IMR-90 (cell line): ENCODE results near the gene CAPN3. TPM values are rescaled to one million over a fixed set of nuclear protein-coding genes. Genes with fewer than 3 reads are reported as not detected.

ENCODE experiments used
- ATAC-seq: fragments of 200-7000 bp; cut with Tn5 transposase; 2 replicates; pipeline ENCODE4 v1.9.1; 2020; ENCODE audit warnings: low read depth, mild to moderate bottlenecking, moderate library complexity
- BruUV-seq: library from RNA; stranded (reverse); fragments of 400-500 nt; replicated peaks from 2 replicates; lab custom pipeline; 2021; lab: Mats Ljungman, UMichigan
- CTCF ChIA-PET: fragments of 300-600 bp; formaldehyde crosslinking; extraction: SDS; loops from one replicate; lab custom pipeline; 2021; ENCODE audit warnings: antibody characterized with exemption; lab: Yijun Ruan, JAX
- POLR2A ChIA-PET: fragments of 300-600 bp; sonication (Branson Sonifier 250); formaldehyde crosslinking; loops from one replicate; lab custom pipeline; 2022; ENCODE audit warnings: antibody characterized with exemption; ENCODE audit not compliant: unreplicated experiment; lab: Charles Lee
- DNase-seq: peaks from one replicate; pipeline ENCODE4 v3.0.0; 2013
- H2AFZ ChIP-seq: replicated peaks from 2 replicates; pipeline ENCODE3; 2013; ENCODE audit warnings: low read length, mild to moderate bottlenecking; ENCODE audit not compliant: poor library complexity
- H2AK5ac ChIP-seq: 2 replicates; pipeline ENCODE4 v1.6.1; 2013; ENCODE audit warnings: low read depth, low read length, inconsistent platforms
- H2AK9ac ChIP-seq: replicated peaks from 2 replicates; pipeline ENCODE3; 2013; ENCODE audit warnings: mild to moderate bottlenecking, low read depth, low read length, moderate library complexity; ENCODE audit not compliant: poor library complexity
- H2BK120ac ChIP-seq: 2 replicates; pipeline ENCODE4 v1.6.1; 2013; ENCODE audit warnings: low read depth, low read length, inconsistent platforms
- H2BK15ac ChIP-seq: 3 replicates; pipeline ENCODE4 v1.6.1; 2013; ENCODE audit warnings: low read depth, low read length, inconsistent platforms
- H2BK20ac ChIP-seq: 2 replicates; pipeline ENCODE4 v1.6.1; 2013; ENCODE audit warnings: low read depth, mild to moderate bottlenecking, inconsistent platforms, low read length, moderate library complexity
- H2BK5ac ChIP-seq: 2 replicates; pipeline ENCODE4 v1.6.1; 2013; ENCODE audit warnings: mild to moderate bottlenecking, low read depth, low read length, inconsistent platforms; ENCODE audit not compliant: poor library complexity, severe bottlenecking
- H3K14ac ChIP-seq: replicated peaks from 2 replicates; pipeline ENCODE4 v1.6.1; 2013; ENCODE audit warnings: low read depth, low read length, inconsistent platforms
- H3K18ac ChIP-seq: 2 replicates; pipeline ENCODE4 v1.6.1; 2013; ENCODE audit warnings: low read depth, low read length, control low read depth
- H3K23ac ChIP-seq: 2 replicates; pipeline ENCODE4 v1.6.1; 2013; ENCODE audit warnings: low read depth, low read length, inconsistent platforms
- H3K27ac ChIP-seq: 2 replicates; pipeline ENCODE4 v1.5.1; 2013; ENCODE audit warnings: mild to moderate bottlenecking, control low read depth, low read length; ENCODE audit not compliant: insufficient read depth
- H3K27me3 ChIP-seq: 2 replicates; pipeline ENCODE4 v1.6.1; 2013; ENCODE audit warnings: low read length; ENCODE audit not compliant: control insufficient read depth, insufficient read depth
- H3K36me3 ChIP-seq: 2 replicates; pipeline ENCODE4 v1.6.1; 2013; ENCODE audit warnings: low read length, mixed read lengths; ENCODE audit not compliant: control insufficient read depth, insufficient read depth
- H3K4ac ChIP-seq: 2 replicates; pipeline ENCODE4 v1.6.1; 2013; ENCODE audit warnings: low read depth, low read length, inconsistent platforms
- H3K4me1 ChIP-seq: 2 replicates; pipeline ENCODE4 v1.6.1; 2013; ENCODE audit warnings: low read length, mixed read lengths; ENCODE audit not compliant: control insufficient read depth, insufficient read depth
- H3K4me2 ChIP-seq: 2 replicates; pipeline ENCODE4 v1.6.1; 2013; ENCODE audit warnings: low read depth, mild to moderate bottlenecking, control low read depth, low read length, moderate library complexity
- H3K4me3 ChIP-seq: 2 replicates; pipeline ENCODE4 v1.5.1; 2013; ENCODE audit warnings: low read depth, mild to moderate bottlenecking, control low read depth, low read length, moderate library complexity; ENCODE audit not compliant: insufficient read depth
- H3K56ac ChIP-seq: 2 replicates; pipeline ENCODE4 v1.6.1; 2013; ENCODE audit warnings: low read length, inconsistent platforms; ENCODE audit not compliant: insufficient read depth; ENCODE audit errors: extremely low read depth
- H3K79me1 ChIP-seq, 2 experiments: 2 replicates each; pipeline ENCODE4 v1.6.1; 2013; ENCODE audit warnings: low read length in 2 of 2, inconsistent platforms in 1 of 2, low read depth in 1 of 2
- H3K9ac ChIP-seq: 2 replicates; pipeline ENCODE4 v1.6.1; 2013; ENCODE audit warnings: low read depth, low read length, control low read depth
- H3K9me1 ChIP-seq: 2 replicates; pipeline ENCODE4 v1.6.1; 2013; ENCODE audit warnings: low read length, inconsistent platforms; ENCODE audit not compliant: insufficient read depth
- H3K9me3 ChIP-seq: 2 replicates; pipeline ENCODE4 v1.6.1; 2013; ENCODE audit warnings: low read length; ENCODE audit not compliant: control insufficient read depth, insufficient read depth
- H4K20me1 ChIP-seq: 2 replicates; pipeline ENCODE4 v1.6.1; 2013; ENCODE audit warnings: low read length, inconsistent platforms; ENCODE audit not compliant: insufficient read depth
- H4K5ac ChIP-seq: 2 replicates; pipeline ENCODE4 v1.6.1; 2013; ENCODE audit warnings: mild to moderate bottlenecking, low read depth, low read length, control low read depth
- H4K8ac ChIP-seq, 2 experiments: 2 replicates each; pipeline ENCODE4 v1.6.1; 2013; ENCODE audit warnings: low read depth in 2 of 2, low read length in 2 of 2, control low read depth in 1 of 2, inconsistent platforms in 1 of 2
- H4K91ac ChIP-seq: 2 replicates; pipeline ENCODE4 v1.6.1; 2013; ENCODE audit warnings: low read depth, low read length, inconsistent platforms; ENCODE audit not compliant: insufficient read depth
- BHLHE40 ChIP-seq: fragments of 150-350 bp; IDR thresholded peaks from 2 replicates; pipeline ENCODE4 v1.6.1; 2016; ENCODE audit warnings: mild to moderate bottlenecking, low read depth, low read length
- CEBPB ChIP-seq: IDR thresholded peaks from 2 replicates; pipeline ENCODE4 v1.6.1; 2012; ENCODE audit warnings: low read depth, low read length, improper control_type of control experiment
- MAFK ChIP-seq: IDR thresholded peaks from 2 replicates; pipeline ENCODE4 v1.6.1; 2012; ENCODE audit warnings: low read depth, low read length, improper control_type of control experiment
- RFX5 ChIP-seq: IDR thresholded peaks from 2 replicates; pipeline ENCODE4 v1.8.0; 2012; ENCODE audit warnings: low read depth, mild to moderate bottlenecking, low read length, moderate library complexity
- SMC3 ChIP-seq: fragments of 150-350 bp; IDR thresholded peaks from 2 replicates; pipeline ENCODE4 v1.6.1; 2016; ENCODE audit warnings: low read depth, mild to moderate bottlenecking, antibody characterized with exemption, low read length, moderate library complexity
- WGBS, 2 experiments: methylation state at CpG; one replicate each; pipeline versions ENCODE4 v1.1.5 to v1.1.7; 2013; ENCODE audit warnings: missing lambda C conversion rate in 2 of 2; ENCODE audit not compliant: insufficient read length in 1 of 2; ENCODE audit errors: extremely low coverage in 2 of 2; 5-methylcytosine and 5-hydroxymethylcytosine counted together
- dilution Hi-C: fragments of 300-500 bp; cut with HindIII; formaldehyde crosslinking; loops from one replicate; pipeline ENCODE4 v1.14.3; 2018; ENCODE audit warnings: low sequenced_read_pairs; ENCODE audit not compliant: unreplicated experiment
- in situ Hi-C: fragments of 300-500 bp; cut with MboI; formaldehyde crosslinking; loops from 3 replicates; pipeline ENCODE4 v1.14.3; 2019; ENCODE audit warnings: low sequenced_read_pairs, inconsistent platforms, mixed read lengths
- intact Hi-C: fragments of 100-400 bp; cut with micrococcal nuclease; formaldehyde crosslinking; loops from 2 replicates; pipeline ENCODE4 v1.10.0; 2022
- polyA plus RNA-seq, 3 experiments: library from polyadenylated mRNA; depleted of rRNA; stranded (reverse); fragments of >200 nt; gene quantifications; 2 replicates each; pipeline ENCODE4 v1.2.3, GENCODE V29; 2012; ENCODE audit warnings: low replicate concordance in 1 of 3
- total RNA-seq: library from RNA; depleted of rRNA; stranded (reverse); fragments of >200 nt; gene quantifications from 2 replicates; pipeline ENCODE4 v1.2.3, GENCODE V29; 2012

Gene CAPN3
- total and polyA plus RNA-seq, 2 of the 4 experiments (the other 2 are of a cell fraction), result 1.1 to 1.4 TPM

GRCh38 chr15:42448281-42448680, 89.0 kb downstream of the CAPN3 start:
- H3K4me1 ChIP-seq, result peaks cover 2% of the 10 kb centered on the region; the same call in 1 of the 2 replicates
- no peak overlapping the region for H3K4ac ChIP-seq
- POLR2A ChIA-PET, result no interaction called here
- no peak overlapping the region for H4K91ac ChIP-seq
- peaks cover 14 to 35% of the 10 kb centered on the region in 2 experiments for H3K79me1 ChIP-seq
- 93% methylated on average over 3 of the region's 6 CpGs; no CpG with 5 or more reads in 1 of the 2 experiments for WGBS, 2 experiments
- H3K9me1 ChIP-seq, result peaks cover 3% of the 10 kb centered on the region; the same call in 1 of the 2 replicates
- no peak for ATAC-seq
- BruUV-seq, result no TSS peak
- H3K9me3 ChIP-seq, result no peaks in the 10 kb centered on the region
- no peak overlapping the region for H2BK5ac ChIP-seq
- no peak overlapping the region for H2AK9ac ChIP-seq
- H3K14ac ChIP-seq, result no peak overlapping the region
- H2BK120ac ChIP-seq, result no peak overlapping the region
- peaks cover 44% of the 10 kb centered on the region for H3K36me3 ChIP-seq
- H3K4me2 ChIP-seq, result no peak overlapping the region
- H4K5ac ChIP-seq, result no peak overlapping the region
- no peaks in the 10 kb centered on the region for H4K20me1 ChIP-seq
- DNase-seq, result no peak
- intact Hi-C loops (no loop called here), in situ Hi-C loops (no loop called here), dilution Hi-C loops (no loop called here)
- no peak overlapping the region for H3K56ac ChIP-seq
- CTCF ChIA-PET, result no interaction called here
- H2BK15ac ChIP-seq, result no peak overlapping the region
- no peak overlapping the region for H2BK20ac ChIP-seq
- no peak overlapping the region for H4K8ac ChIP-seq
- H2AK5ac ChIP-seq, result no peak overlapping the region
- H2AFZ ChIP-seq, result no peak overlapping the region
- no peak overlapping the region for H3K9ac ChIP-seq
- no peak overlapping the region for H3K4me3 ChIP-seq
- no peaks in the 10 kb centered on the region for H3K27me3 ChIP-seq
- no peak overlapping the region for H3K27ac ChIP-seq
- no peak overlapping the region for H3K23ac ChIP-seq
- no peak for TF ChIP-seq BHLHE40
- TF ChIP-seq SMC3, result no peak
- TF ChIP-seq RFX5, result no peak
- TF ChIP-seq MAFK, result no peak
- TF ChIP-seq CEBPB, result no peak
- H3K18ac ChIP-seq, result no peak overlapping the region
